Vagina (tissue), 2 donors: ENCODE results near the gene PRSS48. TPM values are rescaled to one million over a fixed set of nuclear protein-coding genes. Genes with fewer than 3 reads are reported as not detected.
"Not testable (repeated sequence)": the region's sequence is repeated elsewhere in the genome, so short reads cannot be mapped to it uniquely, and the experiment has no call there.

Experiments
- DNase-seq, 2 donors: peaks; one replicate each; pipeline ENCODE4 v3.0.0-alpha.2; 2017; ENCODE audit errors: extremely low spot score in 2 of 2
- H3K27ac ChIP-seq: fragments of 200-600 bp; sonication (generic); one replicate; pipeline ENCODE4 v1.5.1; 2019
- H3K27me3 ChIP-seq: fragments of 200-600 bp; sonication (generic); one replicate; pipeline ENCODE4 v1.5.1; 2019
- H3K36me3 ChIP-seq, 2 donors: fragments of 200-600 bp; sonication (generic); one replicate each; pipeline ENCODE4 v1.5.1; 2017 to 2019
- H3K4me1 ChIP-seq: fragments of 200-600 bp; sonication (generic); one replicate; pipeline ENCODE4 v1.5.1; 2019
- H3K4me3 ChIP-seq, 2 donors: fragments of 200-600 bp; sonication (generic); 1 replicate in 1 of 2; 2 replicates in 1 of 2; pipeline ENCODE4 v1.5.1; 2016 to 2019
- H3K9me3 ChIP-seq: fragments of 200-600 bp; sonication (generic); one replicate; pipeline ENCODE4 v1.5.1; 2019
- POLR2A ChIP-seq, 2 donors: fragments of 450-650 bp; IDR thresholded peaks; one replicate each; pipeline ENCODE4 v1.6.1; 2017; ENCODE audit warnings: antibody characterized with exemption in 2 of 2, mild to moderate bottlenecking in 2 of 2, moderate library complexity in 2 of 2
- POLR2AphosphoS5 ChIP-seq, 2 donors: sonication (generic); formaldehyde crosslinking; IDR thresholded peaks; one replicate each; pipeline ENCODE4 v1.9.0; 2017; ENCODE audit warnings: antibody characterized with exemption in 2 of 2, mild to moderate bottlenecking in 2 of 2, low read depth in 1 of 2; ENCODE audit not compliant: insufficient read depth in 1 of 2
- intact Hi-C: fragments of 100-400 bp; cut with DNase I; formaldehyde crosslinking; loops from one replicate; pipeline ENCODE4 v1.15.1; 2023
- total RNA-seq: library from RNA; depleted of rRNA; stranded (reverse); fragments of >200 nt; gene quantifications from one replicate; pipeline ENCODE4 v1.2.3, GENCODE V29; 2016
- TF ChIP-seq, protein P1 (sequence below), 3 experiments: fragments of 450-650 bp in 2 of 3; fragments of 200-600 bp in 1 of 3; sonication (generic) in 1 of 3; IDR thresholded peaks; one replicate each; pipeline ENCODE4 v1.5.1; 2017 to 2019; ENCODE audit warnings: antibody characterized with exemption in 3 of 3, mild to moderate bottlenecking in 2 of 3, moderate library complexity in 2 of 3

Gene PRSS48
- total RNA-seq, 1 donor from 2014 or later: not detected

DNA sequence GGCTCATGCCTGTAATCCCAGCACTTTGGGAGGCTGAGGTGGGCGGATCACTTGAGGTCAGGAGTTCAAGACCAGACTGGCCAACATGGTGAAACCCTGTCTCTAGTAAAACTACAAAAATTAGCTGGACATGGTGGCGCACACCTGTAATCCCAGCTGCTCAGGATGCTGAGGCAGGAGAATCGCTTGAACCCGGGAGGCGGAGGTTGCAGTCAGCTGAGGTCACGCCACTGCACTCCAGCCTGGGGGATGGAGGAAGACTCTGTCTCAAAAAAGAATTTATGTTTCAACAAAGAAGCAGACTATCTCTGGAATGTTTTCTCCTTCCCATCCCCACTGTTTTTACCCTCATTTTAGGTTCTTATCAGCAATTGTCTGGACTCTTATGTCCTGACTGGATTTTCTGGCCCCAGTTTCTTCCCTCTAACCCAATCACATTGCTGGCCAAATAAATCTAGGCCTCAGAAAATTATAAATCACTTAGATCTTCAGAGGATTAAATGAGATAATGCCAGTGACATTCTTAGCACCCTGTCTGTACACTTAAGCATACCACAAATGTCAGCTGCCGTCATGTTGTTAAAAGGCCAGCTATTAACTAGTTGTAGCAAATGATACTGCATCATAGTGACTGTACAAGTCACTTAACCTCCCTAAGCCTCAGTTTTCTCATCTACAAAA, 44.9 kb upstream of the PRSS48 start:
- Histone ChIP-seq H3K4me1 (peaks cover 16% of the 10 kb centered on the region), H3K9me3 (no peaks in the 10 kb centered on the region), H3K36me3 (no peaks in the 10 kb centered on the region), H3K4me3 (no peak overlapping the region), H3K27me3 (no peaks in the 10 kb centered on the region), H3K27ac (no peak overlapping the region)
- no peak for DNase-seq
- no peak for TF ChIP-seq POLR2AphosphoS5 (IDR thresholded peaks at IDR 0.05; ENCODE audit: insufficient read depth in 1 of 2, low read depth in 1 of 2)
- TF ChIP-seq, protein P1, sequence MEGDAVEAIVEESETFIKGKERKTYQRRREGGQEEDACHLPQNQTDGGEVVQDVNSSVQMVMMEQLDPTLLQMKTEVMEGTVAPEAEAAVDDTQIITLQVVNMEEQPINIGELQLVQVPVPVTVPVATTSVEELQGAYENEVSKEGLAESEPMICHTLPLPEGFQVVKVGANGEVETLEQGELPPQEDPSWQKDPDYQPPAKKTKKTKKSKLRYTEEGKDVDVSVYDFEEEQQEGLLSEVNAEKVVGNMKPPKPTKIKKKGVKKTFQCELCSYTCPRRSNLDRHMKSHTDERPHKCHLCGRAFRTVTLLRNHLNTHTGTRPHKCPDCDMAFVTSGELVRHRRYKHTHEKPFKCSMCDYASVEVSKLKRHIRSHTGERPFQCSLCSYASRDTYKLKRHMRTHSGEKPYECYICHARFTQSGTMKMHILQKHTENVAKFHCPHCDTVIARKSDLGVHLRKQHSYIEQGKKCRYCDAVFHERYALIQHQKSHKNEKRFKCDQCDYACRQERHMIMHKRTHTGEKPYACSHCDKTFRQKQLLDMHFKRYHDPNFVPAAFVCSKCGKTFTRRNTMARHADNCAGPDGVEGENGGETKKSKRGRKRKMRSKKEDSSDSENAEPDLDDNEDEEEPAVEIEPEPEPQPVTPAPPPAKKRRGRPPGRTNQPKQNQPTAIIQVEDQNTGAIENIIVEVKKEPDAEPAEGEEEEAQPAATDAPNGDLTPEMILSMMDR (IDR thresholded peaks at IDR 0.05): no peak
- no peak for TF ChIP-seq POLR2A (IDR thresholded peaks at IDR 0.05)
- intact Hi-C loops: no loop called here

DNA sequence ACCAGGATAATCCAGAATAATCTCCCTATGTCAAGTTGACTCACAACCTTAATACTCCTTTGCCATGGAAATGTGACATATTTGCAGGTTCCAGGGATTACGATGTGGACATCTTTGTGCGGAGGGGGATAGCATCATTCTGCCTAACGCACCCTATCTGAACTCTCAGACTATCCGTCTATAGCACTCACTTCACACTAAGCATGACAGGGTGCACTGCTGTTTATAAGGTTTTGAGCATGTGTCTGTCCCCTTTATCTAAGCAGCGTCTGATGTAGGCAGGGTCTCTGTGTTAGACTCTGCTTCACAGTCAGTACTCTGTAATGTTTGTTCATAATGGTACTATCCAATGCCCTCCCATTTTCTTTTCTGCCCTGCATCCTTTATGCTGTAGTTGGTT, 43.4 kb upstream of the PRSS48 start:
- Histone ChIP-seq H3K9me3 (no peaks in the 10 kb centered on the region), H3K27ac (no peak overlapping the region), H3K27me3 (no peaks in the 10 kb centered on the region), H3K36me3 (no peaks in the 10 kb centered on the region), H3K4me1 (peaks cover 3% of the 10 kb centered on the region), H3K4me3 (no peak overlapping the region)
- intact Hi-C loops: no loop called here
- DNase-seq: no peak
- no peak for TF ChIP-seq POLR2AphosphoS5 (IDR thresholded peaks at IDR 0.05; ENCODE audit: insufficient read depth in 1 of 2, low read depth in 1 of 2)
- no peak for TF ChIP-seq POLR2A (IDR thresholded peaks at IDR 0.05)
- TF ChIP-seq, protein P1 (IDR thresholded peaks at IDR 0.05): no peak

DNA sequence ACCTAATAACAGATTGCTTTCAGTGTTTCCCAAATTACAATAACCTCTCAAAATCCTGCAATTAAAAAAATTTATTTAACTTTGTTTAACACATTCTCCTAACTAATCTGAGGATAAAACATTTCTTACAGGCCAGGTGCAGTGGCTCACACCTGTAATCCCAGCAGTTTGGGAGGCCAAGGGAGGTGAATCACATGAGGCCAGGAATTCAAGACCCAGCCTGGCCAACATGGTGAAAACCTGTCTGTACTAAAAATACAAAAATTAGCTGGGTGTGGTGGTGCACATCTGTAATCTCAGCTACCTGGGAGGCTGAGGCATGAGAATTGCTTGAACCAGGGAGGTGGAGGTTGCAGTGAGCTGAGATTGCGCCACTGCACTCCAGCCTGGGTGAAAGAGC, 41.6 kb upstream of the PRSS48 start:
- DNase-seq, H3K9me3 ChIP-seq, H3K4me1 ChIP-seq, H3K36me3 ChIP-seq, intact Hi-C loops, H3K4me3 ChIP-seq, H3K27me3 ChIP-seq, H3K27ac ChIP-seq: not testable (repeated sequence)

DNA sequence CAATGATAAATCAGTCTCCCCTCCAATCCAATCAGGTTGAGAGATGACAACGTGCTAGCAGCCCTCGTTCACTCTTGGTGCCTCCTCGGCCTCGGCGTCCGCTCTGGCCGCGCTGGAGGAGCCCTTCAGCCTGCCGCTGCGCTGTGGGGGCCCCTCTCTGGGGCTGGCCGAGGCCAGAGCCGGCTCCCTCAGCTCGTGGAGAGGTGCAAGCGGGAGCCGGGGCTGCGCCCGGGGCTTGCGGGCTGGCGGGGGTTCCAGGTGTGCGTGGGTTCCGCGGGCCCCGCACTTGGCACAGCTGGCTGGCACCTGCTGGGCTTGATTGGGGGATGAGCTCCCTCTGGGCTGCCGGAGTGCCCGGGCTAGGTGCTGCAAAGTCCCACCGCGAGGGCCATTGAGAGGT, 40.9 kb upstream of the PRSS48 start:
- intact Hi-C loops: no loop called here
- H3K36me3 ChIP-seq: no peaks in the 10 kb centered on the region

DNA sequence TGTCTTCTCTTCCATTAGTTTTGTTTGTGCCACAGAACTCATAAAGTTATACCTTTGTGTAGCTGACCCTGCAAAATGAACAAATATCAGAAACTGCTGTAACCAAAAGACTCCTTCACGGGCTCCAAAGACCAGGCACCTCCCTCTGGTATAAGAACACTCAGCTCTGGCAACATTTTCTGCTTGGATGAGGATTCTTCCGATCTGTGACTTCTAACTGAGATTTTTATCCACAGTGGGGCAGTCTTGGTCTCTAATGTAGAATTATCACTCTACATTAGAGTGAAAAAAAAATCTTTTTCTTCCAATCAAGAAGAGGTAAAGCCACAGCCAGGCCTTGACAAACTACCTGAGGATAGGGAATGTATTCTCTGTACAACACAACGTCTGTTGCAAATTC, 38.5 kb upstream of the PRSS48 start:
- no peak overlapping the region for H3K4me3 ChIP-seq
- intact Hi-C loops: no loop called here
- TF ChIP-seq POLR2AphosphoS5 (IDR thresholded peaks at IDR 0.05; ENCODE audit: insufficient read depth in 1 of 2, low read depth in 1 of 2) (no peak), POLR2A (IDR thresholded peaks at IDR 0.05) (no peak)
- TF ChIP-seq, protein P1 (IDR thresholded peaks at IDR 0.05): no peak
- H3K27ac ChIP-seq: no peak overlapping the region
- no peaks in the 10 kb centered on the region for H3K36me3 ChIP-seq
- H3K9me3 ChIP-seq: no peaks in the 10 kb centered on the region
- no peaks in the 10 kb centered on the region for H3K4me1 ChIP-seq
- no peak for DNase-seq
- no peaks in the 10 kb centered on the region for H3K27me3 ChIP-seq

More for the DNA sequence above, 40.9 kb upstream of the PRSS48 start:
- no peaks in the 10 kb centered on the region for H3K4me1 ChIP-seq
- TF ChIP-seq POLR2A (IDR thresholded peaks at IDR 0.05) (no peak), POLR2AphosphoS5 (IDR thresholded peaks at IDR 0.05; ENCODE audit: insufficient read depth in 1 of 2, low read depth in 1 of 2) (no peak)
- TF ChIP-seq, protein P1 (IDR thresholded peaks at IDR 0.05): no peak
- H3K27me3 ChIP-seq: no peaks in the 10 kb centered on the region
- H3K9me3 ChIP-seq: no peaks in the 10 kb centered on the region
- H3K4me3 ChIP-seq: no peak overlapping the region
- no peak overlapping the region for H3K27ac ChIP-seq
- no peak for DNase-seq
